NCI-H526 (cell line): ENCODE data around the gene CHD1.
"Not testable (repeated sequence)": the region's sequence is repeated elsewhere in the genome, so short reads cannot be mapped to it uniquely, and the experiment has no call there.

Source experiments
- DNase-seq, 2 experiments: peaks; one replicate each; lab custom pipeline; 2025; lab: John Stamatoyannopoulos, UW

CHD1 gene

GRCh38 chr5:98928873-98929709 is at the start of gene CHD1:
Gene CHD1 (minus strand): TSS chr5:98929007. CDS start chr5:98926386, 2,621 bp downstream.
- DNase-seq = peak; percentile 84 to 93

GRCh38 chr5:98978528-98978927 is 49.7 kb upstream of the CHD1 start:
- DNase-seq = no peak

GRCh38 chr5:98977723-98978122 is 48.9 kb upstream of the CHD1 start:
- no peak for DNase-seq

GRCh38 chr5:98975682-98976407 is 47.0 kb upstream of the CHD1 start:
- DNase-seq = no peak

- DNase-seq = no peak
Observed at GRCh38 chr5:98975223-98975622, 46.4 kb upstream of the CHD1 start.

- no peak for DNase-seq
Observed at GRCh38 chr5:98969400-98969799, 40.6 kb upstream of the CHD1 start.

- DNase-seq = no peak
Observed at GRCh38 chr5:98968056-98968564, 39.3 kb upstream of the CHD1 start.

- no peak for DNase-seq
Observed at GRCh38 chr5:98965226-98965625, 36.4 kb upstream of the CHD1 start.

GRCh38 chr5:98964621-98965020 is 35.8 kb upstream of the CHD1 start:
- DNase-seq = no peak

- no peak for DNase-seq
Observed at GRCh38 chr5:98963019-98963418, 34.2 kb upstream of the CHD1 start.

- DNase-seq = no peak
Observed at GRCh38 chr5:98962587-98962986, 33.8 kb upstream of the CHD1 start.

- DNase-seq = no peak
Observed at GRCh38 chr5:98961665-98962344, 33.0 kb upstream of the CHD1 start.

- no peak for DNase-seq
Observed at GRCh38 chr5:98957307-98957706, 28.5 kb upstream of the CHD1 start.

- not testable (repeated sequence) for DNase-seq
Observed at GRCh38 chr5:98955888-98956287, 27.1 kb upstream of the CHD1 start.

- not testable (repeated sequence) for DNase-seq
Observed at GRCh38 chr5:98955471-98955870, 26.7 kb upstream of the CHD1 start.

GRCh38 chr5:98954392-98955028 is 25.7 kb upstream of the CHD1 start:
- no peak for DNase-seq

- no peak for DNase-seq
Observed at GRCh38 chr5:98942847-98943246, 14.0 kb upstream of the CHD1 start.

GRCh38 chr5:98941131-98941883 is 12.5 kb upstream of the CHD1 start:
- no peak for DNase-seq

GRCh38 chr5:98940581-98940980 is 11.8 kb upstream of the CHD1 start:
- no peak for DNase-seq

- DNase-seq = no peak
Observed at GRCh38 chr5:98938464-98938863, 9.7 kb upstream of the CHD1 start.
